Endodermal cell (in vitro differentiated cells): ENCODE results near the gene TRAPPC3. TPM values are rescaled to one million over a fixed set of nuclear protein-coding genes. Genes with fewer than 3 reads are reported as not detected.

Source experiments
- DNase-seq: peaks from one replicate; pipeline ENCODE4 v3.0.0-alpha.2; 2017
- H3K27ac ChIP-seq: 2 replicates; pipeline ENCODE4 v1.5.1; 2013; ENCODE audit warnings: mild to moderate bottlenecking, low read depth, low read length, moderate library complexity
- H3K27me3 ChIP-seq: 2 replicates; pipeline ENCODE4 v1.6.1; 2013; ENCODE audit warnings: mild to moderate bottlenecking, low read length, moderate library complexity; ENCODE audit not compliant: insufficient read depth, control insufficient read depth, poor library complexity, severe bottlenecking
- H3K36me3 ChIP-seq: 2 replicates; pipeline ENCODE4 v1.7.0; 2013; ENCODE audit warnings: mild to moderate bottlenecking, low read length, moderate library complexity; ENCODE audit not compliant: control insufficient read depth, insufficient read depth
- H3K4me1 ChIP-seq: one replicate; pipeline ENCODE4 v1.7.0; 2013; ENCODE audit warnings: low read length; ENCODE audit not compliant: control insufficient read depth, insufficient read depth
- H3K4me3 ChIP-seq: 2 replicates; pipeline ENCODE4 v1.5.1; 2013; ENCODE audit warnings: mild to moderate bottlenecking, low read length, moderate library complexity
- H3K9ac ChIP-seq: 2 replicates; pipeline ENCODE4 v1.6.1; 2013; ENCODE audit warnings: mild to moderate bottlenecking, low read length, moderate library complexity; ENCODE audit not compliant: poor library complexity, severe bottlenecking; ENCODE audit errors: extremely low read depth
- H3K9me3 ChIP-seq: 2 replicates; pipeline ENCODE4 v1.6.1; 2013; ENCODE audit warnings: mild to moderate bottlenecking, low read length, moderate library complexity; ENCODE audit not compliant: control insufficient read depth
- H3K27ac Mint-ChIP-seq: 2 replicates; pipeline ENCODE4 v1.8.0; 2020; ENCODE audit warnings: mixed read lengths
- H3K27me3 Mint-ChIP-seq: 2 replicates; pipeline ENCODE4 v1.8.0; 2021; ENCODE audit warnings: mild to moderate bottlenecking, mixed read lengths; ENCODE audit not compliant: insufficient read depth
- H3K36me3 Mint-ChIP-seq: 2 replicates; pipeline ENCODE4 v1.8.0; 2020; ENCODE audit warnings: low read depth, mixed read lengths
- H3K4me1 Mint-ChIP-seq: 2 replicates; pipeline ENCODE4 v1.8.0; 2020; ENCODE audit warnings: mixed read lengths
- H3K4me3 Mint-ChIP-seq: 2 replicates; pipeline ENCODE4 v1.8.0; 2020; ENCODE audit warnings: mild to moderate bottlenecking, moderate library complexity, mixed read lengths
- H3K9me3 Mint-ChIP-seq: 2 replicates; pipeline ENCODE4 v1.8.0; 2020; ENCODE audit warnings: mild to moderate bottlenecking, mixed read lengths
- CTCF ChIP-seq: fragments of 200-600 bp; sonication (generic); conservative IDR thresholded peaks from 2 replicates; pipeline ENCODE4 v1.5.0; 2021; ENCODE audit warnings: antibody characterized with exemption, mild to moderate bottlenecking
- WGBS, 2 experiments: methylation state at CpG; one replicate each; pipeline versions ENCODE4 v1.1.5 to v1.1.7; 2013; ENCODE audit warnings: missing lambda C conversion rate in 2 of 2, mixed read lengths in 1 of 2; ENCODE audit not compliant: insufficient coverage in 1 of 2, insufficient read length in 1 of 2; 5-methylcytosine and 5-hydroxymethylcytosine counted together
- total RNA-seq, 2 donors: library from RNA; stranded (reverse); fragmentation: NEBNext Ultra II Directional in 1 of 2; extraction: Animal tissue kit (Norgen Biotek cat#: 25700) in 1 of 2; gene quantifications; 2 replicates in 1 of 2; 3 replicates in 1 of 2; pipeline ENCODE4 v1.2.1, GENCODE V29; 2021

Gene TRAPPC3
- total RNA-seq, 2 donors from 2014 or later: 61.5 to 79.9 TPM

GRCh38 chr1:36187800-36188593, 38.7 kb upstream of the TRAPPC3 start:
- DNase-seq: peak; percentile 95
- Mint-ChIP-seq H3K4me1 (peaks cover 10% of the 10 kb centered on the region), H3K27me3 (no peaks in the 10 kb centered on the region), H3K4me3 (peak overlapping the region; percentile 4), H3K36me3 (no peaks in the 10 kb centered on the region), H3K27ac (peak overlapping the region; percentile 90), H3K9me3 (no peaks in the 10 kb centered on the region)
- Histone ChIP-seq H3K4me3 (no peak overlapping the region), H3K27ac (peak overlapping the region; percentile 55), H3K4me1 (no peaks in the 10 kb centered on the region), H3K36me3 (no peaks in the 10 kb centered on the region), H3K9ac (peak overlapping the region; percentile 4), H3K27me3 (no peaks in the 10 kb centered on the region), H3K9me3 (no peaks in the 10 kb centered on the region)
- peak; percentile 92 for TF ChIP-seq CTCF
- 8 to 9% methylated on average over 7 to 9 of the region's 9 CpGs for WGBS, 2 experiments

GRCh38 chr1:36183309-36183856, 34.1 kb upstream of the TRAPPC3 start:
- Histone ChIP-seq H3K36me3 (peaks cover 29% of the 10 kb centered on the region), H3K4me1 (no peaks in the 10 kb centered on the region), H3K9ac (no peak overlapping the region), H3K27me3 (no peaks in the 10 kb centered on the region), H3K4me3 (no peak overlapping the region), H3K27ac (peak overlapping the region; percentile 16), H3K9me3 (no peaks in the 10 kb centered on the region)
- Mint-ChIP-seq H3K27ac (no peak overlapping the region), H3K4me1 (peaks cover 13% of the 10 kb centered on the region), H3K9me3 (no peaks in the 10 kb centered on the region), H3K4me3 (no peak overlapping the region), H3K36me3 (peaks cover 34% of the 10 kb centered on the region), H3K27me3 (no peaks in the 10 kb centered on the region)
- no peak for DNase-seq
- 89 to 97% methylated on average over 2 of the region's 2 CpGs for WGBS, 2 experiments
- TF ChIP-seq CTCF: no peak

- no peak overlapping the region for H3K4me3 Mint-ChIP-seq
- 63 to 90% methylated on average over 2 of the region's 2 CpGs for WGBS, 2 experiments
- Histone ChIP-seq H3K4me3 (no peak overlapping the region), H3K9ac (no peak overlapping the region), H3K36me3 (peaks cover 33% of the 10 kb centered on the region), H3K9me3 (no peaks in the 10 kb centered on the region), H3K27ac (no peak overlapping the region), H3K4me1 (peaks cover 4% of the 10 kb centered on the region), H3K27me3 (no peaks in the 10 kb centered on the region)
- DNase-seq: peak; percentile 72
- no peaks in the 10 kb centered on the region for H3K9me3 Mint-ChIP-seq
- no peak overlapping the region for H3K27ac Mint-ChIP-seq
- TF ChIP-seq CTCF: no peak
- peaks cover 9% of the 10 kb centered on the region for H3K4me1 Mint-ChIP-seq
- peaks cover 34% of the 10 kb centered on the region for H3K36me3 Mint-ChIP-seq
- no peaks in the 10 kb centered on the region for H3K27me3 Mint-ChIP-seq
Measured at GRCh38 chr1:36182734-36183133, 33.4 kb upstream of the TRAPPC3 start.
